Testis (tissue), 2 donors: ENCODE data around the gene DHX38.

Source experiments
- POLR2A ChIP-seq: fragments of 450-650 bp; IDR thresholded peaks from one replicate; pipeline ENCODE4 v1.6.1; 2017; ENCODE audit warnings: antibody characterized with exemption, mild to moderate bottlenecking, moderate library complexity
- TF ChIP-seq, protein P1 (sequence below), 3 experiments: fragments of 450-650 bp in 2 of 3; fragments of 200-600 bp in 1 of 3; sonication (generic) in 1 of 3; IDR thresholded peaks; one replicate each; pipeline ENCODE4 v1.5.1; 2016 to 2019; ENCODE audit warnings: antibody characterized with exemption in 3 of 3, mild to moderate bottlenecking in 2 of 3, moderate library complexity in 1 of 3

GRCh38 chr16:72149676-72150464, 56.2 kb downstream of the DHX38 start:
- TF ChIP-seq, protein P1, sequence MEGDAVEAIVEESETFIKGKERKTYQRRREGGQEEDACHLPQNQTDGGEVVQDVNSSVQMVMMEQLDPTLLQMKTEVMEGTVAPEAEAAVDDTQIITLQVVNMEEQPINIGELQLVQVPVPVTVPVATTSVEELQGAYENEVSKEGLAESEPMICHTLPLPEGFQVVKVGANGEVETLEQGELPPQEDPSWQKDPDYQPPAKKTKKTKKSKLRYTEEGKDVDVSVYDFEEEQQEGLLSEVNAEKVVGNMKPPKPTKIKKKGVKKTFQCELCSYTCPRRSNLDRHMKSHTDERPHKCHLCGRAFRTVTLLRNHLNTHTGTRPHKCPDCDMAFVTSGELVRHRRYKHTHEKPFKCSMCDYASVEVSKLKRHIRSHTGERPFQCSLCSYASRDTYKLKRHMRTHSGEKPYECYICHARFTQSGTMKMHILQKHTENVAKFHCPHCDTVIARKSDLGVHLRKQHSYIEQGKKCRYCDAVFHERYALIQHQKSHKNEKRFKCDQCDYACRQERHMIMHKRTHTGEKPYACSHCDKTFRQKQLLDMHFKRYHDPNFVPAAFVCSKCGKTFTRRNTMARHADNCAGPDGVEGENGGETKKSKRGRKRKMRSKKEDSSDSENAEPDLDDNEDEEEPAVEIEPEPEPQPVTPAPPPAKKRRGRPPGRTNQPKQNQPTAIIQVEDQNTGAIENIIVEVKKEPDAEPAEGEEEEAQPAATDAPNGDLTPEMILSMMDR (IDR thresholded peaks at IDR 0.05): no peak
- no peak for TF ChIP-seq POLR2A
